GM12865 (cell line): ENCODE measurements around the gene EGFL6.
"Not testable (repeated sequence)": the region's sequence is repeated elsewhere in the genome, so short reads cannot be mapped to it uniquely, and the experiment has no call there.

Experiments used
- DNase-seq: peaks from one replicate; pipeline ENCODE4 v3.0.0; 2010; ENCODE audit warnings: low read depth
- H3K4me3 ChIP-seq: 2 replicates; pipeline ENCODE4 v1.5.1; 2011; ENCODE audit warnings: mild to moderate bottlenecking, low read depth, low read length, control low read depth
- TF ChIP-seq, protein P1 (sequence below): IDR thresholded peaks from 2 replicates; pipeline ENCODE4 v1.5.1; 2011; ENCODE audit warnings: low read length, control low read depth, low read depth, inconsistent platforms; ENCODE audit not compliant: insufficient read depth; ENCODE audit errors: missing control alignments

The EGFL6 gene

DNA sequence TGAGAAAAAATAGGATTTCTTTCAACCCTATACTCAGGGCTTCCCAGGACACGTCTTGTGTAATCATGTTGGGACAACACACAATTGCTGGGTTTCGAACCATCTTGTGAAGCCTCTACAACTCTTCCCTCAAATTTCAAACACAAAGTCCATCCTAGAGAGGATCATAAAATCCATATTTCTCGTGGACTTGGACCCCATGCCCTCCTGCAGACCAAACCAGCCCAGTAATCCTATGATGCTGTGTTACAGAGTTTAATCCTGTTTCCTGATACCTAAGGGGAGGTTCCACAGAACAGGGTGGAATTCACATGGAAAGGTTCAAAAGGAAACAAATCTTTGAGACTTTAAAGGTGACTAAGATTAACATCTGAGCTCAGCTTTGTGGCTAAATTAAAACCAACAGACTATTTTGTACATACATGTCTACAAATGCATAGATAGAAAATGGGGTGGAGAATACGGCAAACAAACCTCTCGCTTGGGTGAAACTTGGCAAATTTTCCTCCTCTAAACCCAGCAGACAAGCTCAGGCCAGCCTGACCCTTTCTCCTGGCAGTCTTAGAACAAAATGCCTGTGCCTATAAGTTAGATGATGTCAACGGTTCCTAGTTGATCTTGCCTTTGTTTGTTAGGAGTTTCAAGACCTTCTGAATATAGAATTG lies 38.1 kb downstream of the EGFL6 start:
- DNase-seq: no peak
- TF ChIP-seq, protein P1, sequence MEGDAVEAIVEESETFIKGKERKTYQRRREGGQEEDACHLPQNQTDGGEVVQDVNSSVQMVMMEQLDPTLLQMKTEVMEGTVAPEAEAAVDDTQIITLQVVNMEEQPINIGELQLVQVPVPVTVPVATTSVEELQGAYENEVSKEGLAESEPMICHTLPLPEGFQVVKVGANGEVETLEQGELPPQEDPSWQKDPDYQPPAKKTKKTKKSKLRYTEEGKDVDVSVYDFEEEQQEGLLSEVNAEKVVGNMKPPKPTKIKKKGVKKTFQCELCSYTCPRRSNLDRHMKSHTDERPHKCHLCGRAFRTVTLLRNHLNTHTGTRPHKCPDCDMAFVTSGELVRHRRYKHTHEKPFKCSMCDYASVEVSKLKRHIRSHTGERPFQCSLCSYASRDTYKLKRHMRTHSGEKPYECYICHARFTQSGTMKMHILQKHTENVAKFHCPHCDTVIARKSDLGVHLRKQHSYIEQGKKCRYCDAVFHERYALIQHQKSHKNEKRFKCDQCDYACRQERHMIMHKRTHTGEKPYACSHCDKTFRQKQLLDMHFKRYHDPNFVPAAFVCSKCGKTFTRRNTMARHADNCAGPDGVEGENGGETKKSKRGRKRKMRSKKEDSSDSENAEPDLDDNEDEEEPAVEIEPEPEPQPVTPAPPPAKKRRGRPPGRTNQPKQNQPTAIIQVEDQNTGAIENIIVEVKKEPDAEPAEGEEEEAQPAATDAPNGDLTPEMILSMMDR: no peak
- H3K4me3 ChIP-seq: no peak overlapping the region

DNA sequence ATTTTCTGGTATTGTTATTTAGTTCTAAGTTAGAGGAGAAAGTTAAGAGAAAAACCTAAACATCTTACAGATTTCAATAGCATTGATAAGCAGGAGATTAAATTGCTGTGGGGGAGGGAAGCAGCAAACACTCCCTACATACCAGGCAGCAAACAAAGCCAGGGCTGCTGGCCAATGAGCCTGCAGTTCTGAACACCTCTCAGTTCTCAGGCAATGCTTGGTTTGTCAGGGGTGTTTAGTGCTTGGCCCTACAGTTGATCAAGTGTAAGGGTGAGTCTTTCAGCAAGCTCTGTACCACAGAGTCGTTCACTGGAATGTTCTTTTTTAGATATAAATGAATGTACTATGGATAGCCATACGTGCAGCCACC lies 38.6 kb downstream of the EGFL6 start:
- DNase-seq: no peak
- TF ChIP-seq, protein P1: no peak
- H3K4me3 ChIP-seq: no peak overlapping the region

DNA sequence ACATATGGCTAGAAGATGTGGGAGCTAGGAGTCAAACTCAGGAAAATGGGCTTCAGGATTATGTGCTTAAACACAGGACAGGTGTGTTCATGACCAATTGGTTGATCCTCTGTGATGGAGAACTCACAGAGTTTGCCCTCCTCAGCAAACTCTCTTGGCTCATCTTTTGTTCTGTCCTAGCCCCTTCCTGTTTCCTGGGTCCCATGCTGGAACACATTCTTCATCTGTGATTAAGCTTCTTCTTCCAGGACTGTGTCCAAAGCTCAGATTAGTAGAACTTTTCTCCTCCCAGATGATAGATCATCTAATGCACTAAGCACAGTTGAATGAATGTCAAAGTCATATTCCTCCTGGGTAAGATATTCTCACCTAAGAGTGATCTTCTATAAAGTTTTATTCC lies 44.8 kb downstream of the EGFL6 start:
- DNase-seq: no peak
- H3K4me3 ChIP-seq: no peak overlapping the region
- TF ChIP-seq, protein P1: no peak

DNA sequence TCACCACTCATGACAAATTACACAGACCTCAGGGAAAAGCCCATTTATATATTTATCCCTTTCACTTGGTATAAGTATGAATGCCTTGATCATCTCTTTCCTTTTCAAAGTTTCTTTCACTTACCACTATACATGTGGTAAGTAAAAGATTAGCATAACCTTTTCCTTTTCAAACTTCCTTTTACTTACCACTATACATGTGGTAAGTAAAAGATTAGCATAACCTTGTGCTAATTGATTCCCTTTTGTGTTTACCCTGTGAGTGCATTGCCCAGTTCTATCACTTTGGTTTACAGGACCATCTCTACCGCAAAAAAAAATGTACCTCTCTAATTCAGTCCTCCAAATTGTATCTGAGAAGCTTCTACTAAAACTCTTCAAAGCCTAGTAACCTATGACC lies 50.8 kb downstream of the EGFL6 start:
- H3K4me3 ChIP-seq: no peak overlapping the region
- no peak for DNase-seq
- TF ChIP-seq, protein P1: no peak

DNA sequence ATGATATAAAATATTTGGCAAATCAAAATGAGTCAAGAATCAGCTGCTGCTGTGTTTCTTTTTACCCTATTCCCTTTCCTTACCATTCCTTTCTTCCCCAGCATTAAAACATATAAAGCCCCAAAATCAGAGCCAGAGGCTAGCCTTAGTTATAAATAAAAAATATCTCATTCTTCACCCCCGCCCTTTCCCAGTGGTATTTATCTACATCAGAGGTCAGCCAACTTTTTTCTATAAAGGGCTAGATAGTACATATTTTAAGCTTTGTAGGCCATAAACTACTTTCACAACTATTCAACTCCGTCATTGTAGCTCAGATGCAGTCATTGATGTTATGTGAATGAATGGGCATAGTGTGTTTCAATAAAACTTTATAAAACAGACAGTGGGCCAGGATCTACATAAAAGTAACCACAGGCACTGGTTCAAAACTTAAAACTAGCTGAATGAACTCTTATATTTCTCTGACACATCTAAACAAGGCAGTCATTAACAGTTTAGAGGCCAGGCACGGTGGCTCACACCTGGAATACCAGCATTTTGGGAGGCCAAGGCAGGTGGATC lies 53.1 kb downstream of the EGFL6 start:
- H3K4me3 ChIP-seq: no peak overlapping the region
- TF ChIP-seq, protein P1: no peak
- no peak for DNase-seq

DNA sequence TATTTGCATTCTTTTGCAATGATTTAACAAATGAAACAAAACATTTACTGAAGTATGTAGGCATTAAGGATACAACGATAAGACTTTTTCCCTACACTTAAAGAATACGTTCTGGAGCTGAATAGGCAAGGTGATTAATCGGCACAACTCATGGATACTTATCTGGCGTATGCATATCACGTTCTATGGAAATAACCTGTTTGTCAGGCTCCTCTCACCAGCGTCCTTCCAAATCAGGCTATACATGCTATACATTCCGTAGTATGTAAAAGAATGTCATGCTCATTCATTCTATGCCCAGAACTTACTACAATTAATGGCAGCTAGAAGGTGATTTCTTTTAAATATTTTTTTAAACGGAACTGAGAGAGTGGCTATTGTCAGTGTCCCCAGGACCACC lies 57.9 kb downstream of the EGFL6 start:
- TF ChIP-seq, protein P1: no peak
- DNase-seq: no peak

DNA sequence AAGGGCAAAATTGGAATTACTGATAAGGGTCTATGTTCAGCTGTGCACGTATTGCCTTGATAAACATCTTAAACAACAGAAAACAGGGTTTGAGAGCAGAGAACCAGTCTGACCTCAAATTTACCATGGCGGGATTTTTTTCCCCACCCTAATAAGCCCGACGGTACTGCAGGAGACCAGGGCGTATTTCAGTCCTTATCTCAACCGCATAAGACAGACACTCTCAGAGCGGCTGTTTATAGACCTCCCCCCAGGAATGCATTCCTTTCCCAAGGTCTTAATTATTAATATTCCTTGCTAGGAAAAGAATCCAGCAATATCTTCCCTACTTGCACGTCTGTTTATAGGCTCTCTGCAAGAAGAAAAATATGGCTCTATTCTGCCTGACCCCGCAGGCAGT lies 67.8 kb downstream of the EGFL6 start:
- DNase-seq, H3K4me3 ChIP-seq: not testable (repeated sequence)

More for the DNA sequence above, 57.9 kb downstream of the EGFL6 start:
- H3K4me3 ChIP-seq: no peak overlapping the region
